OCI-LY1 (cell line): Measurements from ENCODE around the gene MYO1A.

Experiments
- H2AFZ ChIP-seq: fragments of 200-600 bp; sonication (generic), shearing (Covaris generic); 2 replicates; pipeline ENCODE4 v1.6.0; 2014; ENCODE audit warnings: antibody characterized with exemption, mild to moderate bottlenecking, low read length
- H3F3A ChIP-seq: fragments of 200-600 bp; sonication (generic), shearing (Covaris generic); 2 replicates; pipeline ENCODE4 v1.6.0; 2014; ENCODE audit warnings: mild to moderate bottlenecking, antibody characterized with exemption, low read length, moderate library complexity; ENCODE audit not compliant: insufficient read depth
- H3K27ac ChIP-seq: fragments of 200-600 bp; sonication (generic); 2 replicates; pipeline ENCODE4 v1.5.1; 2014; ENCODE audit warnings: low read length, mixed run types, mild to moderate bottlenecking, low read depth; ENCODE audit not compliant: poor library complexity, severe bottlenecking
- H3K27me3 ChIP-seq: fragments of 200-600 bp; sonication (generic); 2 replicates; pipeline ENCODE4 v1.6.0; 2014; ENCODE audit warnings: antibody characterized with exemption, mild to moderate bottlenecking, low read length, moderate library complexity; ENCODE audit not compliant: insufficient read depth
- H3K36me3 ChIP-seq: fragments of 200-600 bp; sonication (generic); 2 replicates; pipeline ENCODE4 v1.6.1; 2014; ENCODE audit warnings: mild to moderate bottlenecking, antibody characterized with exemption, low read length, moderate library complexity, mixed read lengths; ENCODE audit not compliant: insufficient read depth
- H3K4me1 ChIP-seq: fragments of 200-600 bp; sonication (generic); 2 replicates; pipeline ENCODE4 v1.5.1; 2014; ENCODE audit warnings: mild to moderate bottlenecking, low read length, moderate library complexity; ENCODE audit not compliant: insufficient read depth, severe bottlenecking
- H3K4me2 ChIP-seq: fragments of 200-600 bp; sonication (generic), shearing (Covaris generic); 2 replicates; pipeline ENCODE4 v1.6.1; 2014; ENCODE audit warnings: low read length
- H3K4me3 ChIP-seq: fragments of 200-600 bp; sonication (generic); 2 replicates; pipeline ENCODE4 v1.5.1; 2014; ENCODE audit warnings: low read length, low read depth, mild to moderate bottlenecking, mixed read lengths; ENCODE audit not compliant: poor library complexity, severe bottlenecking
- H3K79me2 ChIP-seq: fragments of 200-600 bp; shearing (Covaris generic); 2 replicates; pipeline ENCODE4 v1.6.1; 2016; ENCODE audit warnings: mixed run types, low read length, mixed read lengths; ENCODE audit not compliant: insufficient read depth
- H3K9ac ChIP-seq: fragments of 200-600 bp; sonication (generic), shearing (Covaris generic); 2 replicates; pipeline ENCODE4 v1.6.1; 2014; ENCODE audit warnings: mild to moderate bottlenecking, low read length, mixed read lengths
- H3K9me2 ChIP-seq: fragments of 200-600 bp; sonication (generic), shearing (Covaris generic); 2 replicates; pipeline ENCODE4 v1.6.1; 2014; ENCODE audit warnings: low read depth, mild to moderate bottlenecking, low read length, mixed read lengths
- H3K9me3 ChIP-seq: fragments of 200-600 bp; shearing (Covaris generic); 2 replicates; pipeline ENCODE4 v1.6.1; 2014; ENCODE audit warnings: low read length, mixed read lengths
- H4K20me1 ChIP-seq: fragments of 200-600 bp; sonication (generic), shearing (Covaris generic); 2 replicates; pipeline ENCODE4 v1.6.0; 2016; ENCODE audit warnings: mild to moderate bottlenecking, low read length; ENCODE audit not compliant: insufficient read depth
- EZH2 ChIP-seq: fragments of 200-600 bp; sonication (generic), shearing (Covaris generic); IDR thresholded peaks from 2 replicates; pipeline ENCODE4 v1.8.0; 2017; ENCODE audit warnings: borderline replicate concordance, mixed run types, mild to moderate bottlenecking, antibody characterized with exemption, low read length, moderate library complexity, mixed read lengths
- TF ChIP-seq, protein P1 (sequence below): fragments of 200-600 bp; sonication (generic), shearing (Covaris generic); IDR thresholded peaks from 2 replicates; pipeline ENCODE4 v1.5.1; 2017; ENCODE audit warnings: mild to moderate bottlenecking, antibody characterized with exemption, low read length, moderate library complexity, mixed read lengths

Gene MYO1A

GRCh38 chr12:56994231-56994746 is 55.6 kb downstream of the MYO1A start:
- Histone ChIP-seq H3K27me3 (no peaks in the 10 kb centered on the region), H3K4me1 (no peaks in the 10 kb centered on the region), H3K9me2 (no peaks in the 10 kb centered on the region), H3K36me3 (0 out of 2 replicates have a peak, but pooled peaks cover 8% of the 10 kb centered on the region), H4K20me1 (no peaks in the 10 kb centered on the region), H3K79me2 (no peaks in the 10 kb centered on the region), H3K27ac (no peak overlapping the region), H3K4me2 (no peak overlapping the region), H3K9me3 (no peaks in the 10 kb centered on the region), H3K4me3 (no peak overlapping the region), H2AFZ (no peak overlapping the region), H3K9ac (no peak overlapping the region), H3F3A (no peaks in the 10 kb centered on the region)
- no peak for TF ChIP-seq EZH2
- TF ChIP-seq, protein P1, sequence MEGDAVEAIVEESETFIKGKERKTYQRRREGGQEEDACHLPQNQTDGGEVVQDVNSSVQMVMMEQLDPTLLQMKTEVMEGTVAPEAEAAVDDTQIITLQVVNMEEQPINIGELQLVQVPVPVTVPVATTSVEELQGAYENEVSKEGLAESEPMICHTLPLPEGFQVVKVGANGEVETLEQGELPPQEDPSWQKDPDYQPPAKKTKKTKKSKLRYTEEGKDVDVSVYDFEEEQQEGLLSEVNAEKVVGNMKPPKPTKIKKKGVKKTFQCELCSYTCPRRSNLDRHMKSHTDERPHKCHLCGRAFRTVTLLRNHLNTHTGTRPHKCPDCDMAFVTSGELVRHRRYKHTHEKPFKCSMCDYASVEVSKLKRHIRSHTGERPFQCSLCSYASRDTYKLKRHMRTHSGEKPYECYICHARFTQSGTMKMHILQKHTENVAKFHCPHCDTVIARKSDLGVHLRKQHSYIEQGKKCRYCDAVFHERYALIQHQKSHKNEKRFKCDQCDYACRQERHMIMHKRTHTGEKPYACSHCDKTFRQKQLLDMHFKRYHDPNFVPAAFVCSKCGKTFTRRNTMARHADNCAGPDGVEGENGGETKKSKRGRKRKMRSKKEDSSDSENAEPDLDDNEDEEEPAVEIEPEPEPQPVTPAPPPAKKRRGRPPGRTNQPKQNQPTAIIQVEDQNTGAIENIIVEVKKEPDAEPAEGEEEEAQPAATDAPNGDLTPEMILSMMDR = no peak

DNA sequence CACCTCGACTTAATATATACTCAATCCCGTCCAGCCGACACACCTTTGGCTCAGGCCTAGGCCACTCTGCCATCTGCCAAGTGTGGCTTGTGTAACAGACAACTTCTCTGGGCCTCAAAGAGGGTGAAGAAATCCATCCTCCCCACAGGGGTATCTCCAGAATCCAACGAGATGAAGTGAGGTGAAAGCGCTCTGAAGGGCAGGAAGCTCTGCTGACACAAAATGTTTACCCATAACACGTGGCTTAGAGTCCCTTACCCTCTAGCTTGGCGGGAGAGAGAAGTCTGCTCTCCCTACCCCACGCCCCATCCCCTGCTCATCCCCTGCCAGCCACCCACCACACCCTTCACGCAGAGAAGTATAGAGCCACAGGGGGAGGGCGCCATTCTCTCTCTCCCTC is 56.6 kb downstream of the MYO1A start:
- H3K4me2 ChIP-seq = no peak overlapping the region
- 0 out of 2 replicates have a peak, but pooled peaks cover 3% of the 10 kb centered on the region for H3K27me3 ChIP-seq
- H3K9me3 ChIP-seq = no peaks in the 10 kb centered on the region
- H2AFZ ChIP-seq = no peak overlapping the region
- H3K4me3 ChIP-seq = no peak overlapping the region
- no peaks in the 10 kb centered on the region for H4K20me1 ChIP-seq
- no peaks in the 10 kb centered on the region for H3K79me2 ChIP-seq
- H3K9me2 ChIP-seq = no peaks in the 10 kb centered on the region
- no peak overlapping the region for H3K9ac ChIP-seq
- H3K36me3 ChIP-seq = 0 out of 2 replicates have a peak, but pooled peaks cover 5% of the 10 kb centered on the region
- TF ChIP-seq, protein P1 = no peak
- TF ChIP-seq EZH2 = no peak
- no peaks in the 10 kb centered on the region for H3K4me1 ChIP-seq
- no peaks in the 10 kb centered on the region for H3F3A ChIP-seq
- H3K27ac ChIP-seq = no peak overlapping the region

- H3K79me2 ChIP-seq = no peaks in the 10 kb centered on the region
- no peaks in the 10 kb centered on the region for H3K36me3 ChIP-seq
- no peaks in the 10 kb centered on the region for H3K4me1 ChIP-seq
- no peaks in the 10 kb centered on the region for H3K9me3 ChIP-seq
- H4K20me1 ChIP-seq = no peaks in the 10 kb centered on the region
- no peaks in the 10 kb centered on the region for H3K9me2 ChIP-seq
- TF ChIP-seq EZH2 = no peak
- TF ChIP-seq, protein P1 = no peak
- 0 out of 2 replicates have a peak, but pooled peaks cover 6% of the 10 kb centered on the region for H3K27me3 ChIP-seq
- no peak overlapping the region for H3K9ac ChIP-seq
- H3K4me2 ChIP-seq = no peak overlapping the region
- H3F3A ChIP-seq = no peaks in the 10 kb centered on the region
- H3K27ac ChIP-seq = no peak overlapping the region
- no peak overlapping the region for H3K4me3 ChIP-seq
- no peak overlapping the region for H2AFZ ChIP-seq
These were observed 58.3 kb downstream of the MYO1A start for GRCh38 chr12:56991319-56992246.
